DND-41 (cell line): ENCODE results near the gene CDH2.

ENCODE experiments used
- ATAC-seq: fragments of 200-7000 bp; cut with Tn5 transposase; 3 replicates; pipeline ENCODE4 v1.9.1; 2021; ENCODE audit warnings: low read depth; ENCODE audit not compliant: insufficient read depth
- DNase-seq: peaks from one replicate; pipeline ENCODE4 v3.0.0-alpha.2; 2020
- H2AFZ ChIP-seq: 2 replicates; pipeline ENCODE4 v1.6.0; 2012; ENCODE audit warnings: low read depth, low read length
- H3K27ac ChIP-seq: 2 replicates; pipeline ENCODE4 v1.5.1; 2012; ENCODE audit warnings: low read length, inconsistent platforms
- H3K27me3 ChIP-seq: fragments of 200-600 bp; sonication (generic); 2 replicates; pipeline ENCODE4 v1.6.0; 2012; ENCODE audit warnings: low read length, mild to moderate bottlenecking, inconsistent platforms; ENCODE audit not compliant: insufficient read depth, poor library complexity
- H3K36me3 ChIP-seq: 2 replicates; pipeline ENCODE4 v1.5.1; 2012; ENCODE audit warnings: low read length, inconsistent platforms; ENCODE audit not compliant: insufficient read depth
- H3K4me1 ChIP-seq: 2 replicates; pipeline ENCODE4 v1.5.1; 2012; ENCODE audit warnings: mild to moderate bottlenecking, low read length; ENCODE audit not compliant: insufficient read depth
- H3K4me2 ChIP-seq: 2 replicates; pipeline ENCODE4 v1.6.0; 2012; ENCODE audit warnings: mild to moderate bottlenecking, moderate library complexity, low read length, inconsistent platforms; ENCODE audit not compliant: insufficient read depth
- H3K4me3 ChIP-seq, 2 experiments: fragments of 200-600 bp in 1 of 2; shearing (Covaris generic) in 1 of 2; 2 replicates each; pipeline ENCODE4 v1.5.1; 2012 to 2016; ENCODE audit warnings: inconsistent platforms in 2 of 2, low read length in 2 of 2, mild to moderate bottlenecking in 2 of 2, low read depth in 1 of 2, moderate library complexity in 1 of 2
- H3K79me2 ChIP-seq: 2 replicates; pipeline ENCODE4 v1.6.0; 2012; ENCODE audit warnings: low read length, inconsistent platforms; ENCODE audit not compliant: insufficient read depth
- H3K9ac ChIP-seq: 2 replicates; pipeline ENCODE4 v1.6.0; 2012; ENCODE audit warnings: low read depth, mild to moderate bottlenecking, inconsistent platforms, low read length, moderate library complexity
- H3K9me3 ChIP-seq: 2 replicates; pipeline ENCODE4 v1.5.1; 2012; ENCODE audit warnings: low read length, moderate library complexity, mild to moderate bottlenecking, inconsistent platforms; ENCODE audit not compliant: insufficient read depth, severe bottlenecking
- H4K20me1 ChIP-seq: 2 replicates; pipeline ENCODE4 v1.6.0; 2012; ENCODE audit warnings: low read length; ENCODE audit not compliant: insufficient read depth
- EZH2 ChIP-seq: IDR thresholded peaks from 3 replicates; pipeline ENCODE4 v1.6.1; 2012; ENCODE audit warnings: borderline replicate concordance, low read depth, mild to moderate bottlenecking, moderate library complexity, low read length, inconsistent platforms; ENCODE audit not compliant: severe bottlenecking
- TF ChIP-seq, protein P1 (sequence below): IDR thresholded peaks from 2 replicates; pipeline ENCODE4 v1.5.1; 2012; ENCODE audit warnings: borderline replicate concordance, low read length, moderate library complexity, mild to moderate bottlenecking; ENCODE audit not compliant: poor library complexity, severe bottlenecking; ENCODE audit errors: extremely low read depth

The CDH2 gene

DNA sequence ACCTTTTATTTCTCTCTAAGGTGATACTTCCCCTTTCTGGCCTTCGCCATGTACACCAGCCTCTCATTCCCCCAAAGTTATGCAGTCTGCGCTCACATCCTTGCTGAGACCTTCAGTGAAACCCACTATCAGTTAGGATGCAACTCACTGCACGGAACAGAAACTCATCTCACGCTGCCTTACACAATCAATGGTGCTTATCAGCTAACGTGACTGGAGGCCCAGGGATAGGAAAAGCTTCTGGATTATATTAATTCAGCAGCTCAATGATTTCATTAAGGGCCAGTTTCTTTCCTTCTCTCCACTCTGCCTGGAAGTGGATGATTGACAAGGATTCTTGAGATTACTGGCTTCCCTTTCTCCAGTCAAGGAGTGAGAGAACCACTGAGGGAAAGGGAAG lies 44.8 kb downstream of the CDH2 start:
- Histone ChIP-seq H3K9ac (no peak overlapping the region), H4K20me1 (peaks cover 16% of the 10 kb centered on the region), H3K27ac (no peak overlapping the region), H3K27me3 (no peaks in the 10 kb centered on the region), H3K79me2 (peaks cover 42% of the 10 kb centered on the region), H3K36me3 (no peaks in the 10 kb centered on the region), H3K9me3 (no peaks in the 10 kb centered on the region), H3K4me3 (no peak overlapping the region), H3K4me1 (peaks cover 18% of the 10 kb centered on the region), H3K4me2 (no peak overlapping the region), H2AFZ (no peak overlapping the region)
- DNase-seq (no peak), ATAC-seq (no peak)
- TF ChIP-seq EZH2 = no peak
- TF ChIP-seq, protein P1, sequence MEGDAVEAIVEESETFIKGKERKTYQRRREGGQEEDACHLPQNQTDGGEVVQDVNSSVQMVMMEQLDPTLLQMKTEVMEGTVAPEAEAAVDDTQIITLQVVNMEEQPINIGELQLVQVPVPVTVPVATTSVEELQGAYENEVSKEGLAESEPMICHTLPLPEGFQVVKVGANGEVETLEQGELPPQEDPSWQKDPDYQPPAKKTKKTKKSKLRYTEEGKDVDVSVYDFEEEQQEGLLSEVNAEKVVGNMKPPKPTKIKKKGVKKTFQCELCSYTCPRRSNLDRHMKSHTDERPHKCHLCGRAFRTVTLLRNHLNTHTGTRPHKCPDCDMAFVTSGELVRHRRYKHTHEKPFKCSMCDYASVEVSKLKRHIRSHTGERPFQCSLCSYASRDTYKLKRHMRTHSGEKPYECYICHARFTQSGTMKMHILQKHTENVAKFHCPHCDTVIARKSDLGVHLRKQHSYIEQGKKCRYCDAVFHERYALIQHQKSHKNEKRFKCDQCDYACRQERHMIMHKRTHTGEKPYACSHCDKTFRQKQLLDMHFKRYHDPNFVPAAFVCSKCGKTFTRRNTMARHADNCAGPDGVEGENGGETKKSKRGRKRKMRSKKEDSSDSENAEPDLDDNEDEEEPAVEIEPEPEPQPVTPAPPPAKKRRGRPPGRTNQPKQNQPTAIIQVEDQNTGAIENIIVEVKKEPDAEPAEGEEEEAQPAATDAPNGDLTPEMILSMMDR = no peak

DNA sequence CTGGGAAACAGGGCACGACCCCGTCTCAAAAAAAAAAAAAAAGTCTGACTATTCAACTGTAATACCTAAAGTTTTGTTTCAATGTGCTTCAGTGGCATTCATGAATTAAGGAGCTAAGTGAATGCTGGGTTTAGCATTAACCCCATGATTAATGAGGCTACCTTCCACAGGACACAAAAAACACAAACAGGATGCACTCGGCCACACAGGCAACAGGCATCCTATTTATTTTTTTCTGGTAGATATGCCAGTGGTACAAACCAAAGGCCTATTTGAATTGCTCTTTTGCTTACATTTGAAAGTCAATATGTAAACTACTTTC lies 48.3 kb downstream of the CDH2 start:
- H3K27ac ChIP-seq = no peak overlapping the region
- H3K36me3 ChIP-seq = no peaks in the 10 kb centered on the region
- no peaks in the 10 kb centered on the region for H3K27me3 ChIP-seq
- ATAC-seq (no peak), DNase-seq (no peak)
- no peak overlapping the region for H3K4me3 ChIP-seq
- TF ChIP-seq, protein P1 = no peak
- no peak for TF ChIP-seq EZH2
- no peak overlapping the region for H2AFZ ChIP-seq
- no peaks in the 10 kb centered on the region for H3K4me1 ChIP-seq
- peaks cover 16% of the 10 kb centered on the region; the same call in 1 of the 2 replicates for H4K20me1 ChIP-seq
- no peak overlapping the region for H3K9ac ChIP-seq
- peaks cover 28% of the 10 kb centered on the region for H3K79me2 ChIP-seq
- H3K9me3 ChIP-seq = no peaks in the 10 kb centered on the region
- H3K4me2 ChIP-seq = no peak overlapping the region

DNA sequence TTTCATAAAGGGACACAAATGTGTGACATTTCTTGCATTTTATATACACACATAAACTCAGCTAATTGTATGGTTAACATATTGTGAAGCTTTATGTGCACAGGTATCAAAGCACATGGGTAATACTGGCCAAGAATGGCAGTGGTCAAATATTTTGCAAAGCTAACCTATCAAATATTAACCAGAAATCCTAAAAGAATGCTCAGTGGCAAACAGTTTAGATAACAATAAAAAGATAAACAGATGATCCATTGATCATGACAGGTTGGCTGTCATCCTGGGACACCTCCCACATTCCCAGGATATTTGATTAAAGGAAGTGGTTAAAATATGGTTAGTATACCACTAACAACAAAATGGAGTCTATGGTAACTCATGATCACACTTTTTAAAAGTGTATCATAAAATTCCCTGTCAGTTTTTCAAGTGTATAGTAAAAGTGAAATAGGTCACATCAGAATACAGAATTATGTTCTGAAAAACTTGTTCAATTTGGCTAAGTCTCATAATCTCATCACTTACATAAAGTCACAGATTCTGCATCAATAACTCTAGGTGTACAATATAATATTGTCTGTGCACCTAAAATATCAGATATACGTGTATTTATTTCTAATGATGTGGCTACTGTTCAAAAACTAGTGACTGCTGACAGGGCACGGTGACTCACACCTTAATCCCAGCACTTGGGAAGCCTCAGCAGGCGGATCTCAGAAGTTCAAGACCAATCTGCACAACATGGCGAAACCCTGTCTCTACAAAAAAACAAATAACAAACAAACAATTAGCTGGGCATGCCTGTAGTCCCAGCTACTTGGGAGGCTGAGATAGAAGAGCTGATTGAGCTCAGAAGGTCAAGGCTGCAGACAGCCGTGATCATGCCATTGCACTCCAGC lies 48.9 kb downstream of the CDH2 start:
- no peaks in the 10 kb centered on the region for H3K27me3 ChIP-seq
- no peak overlapping the region for H3K27ac ChIP-seq
- TF ChIP-seq EZH2 = no peak
- TF ChIP-seq, protein P1 = no peak
- H3K9me3 ChIP-seq = no peaks in the 10 kb centered on the region
- H3K4me3 ChIP-seq = no peak overlapping the region
- no peak overlapping the region for H3K9ac ChIP-seq
- DNase-seq = no peak
- H4K20me1 ChIP-seq = peaks cover 15% of the 10 kb centered on the region; the same call in 1 of the 2 replicates
- H2AFZ ChIP-seq = no peak overlapping the region
- H3K4me2 ChIP-seq = no peak overlapping the region
- H3K4me1 ChIP-seq = no peaks in the 10 kb centered on the region
- ATAC-seq = no peak
- no peaks in the 10 kb centered on the region for H3K36me3 ChIP-seq
- H3K79me2 ChIP-seq = peaks cover 30% of the 10 kb centered on the region
